ENCODE measurements around the gene SUN1. TPM values are rescaled to one million over a fixed set of nuclear protein-coding genes. Genes with fewer than 3 reads are reported as not detected.

SUN1 gene
- total RNA-seq, 2 donors from 2014 or later: 46.4 to 103 TPM

- Mint-ChIP-seq H3K27me3 (no peaks in the 10 kb centered on the region), H3K36me3 (ENCODE audit: low read depth) (peaks cover 53% of the 10 kb centered on the region), H3K4me1 (peaks cover 9% of the 10 kb centered on the region), H3K27ac (no peak overlapping the region), H3K4me3 (no peak overlapping the region), H3K9me3 (no peaks in the 10 kb centered on the region)
- ATAC-seq (replicated peaks): no peak
Observed at GRCh38 chr7:889391-889790, 57.1 kb downstream of the SUN1 start.

GRCh38 chr7:890868-891267, 58.6 kb downstream of the SUN1 start:
- H3K27me3 Mint-ChIP-seq: no peaks in the 10 kb centered on the region
- ATAC-seq (replicated peaks): no peak
- H3K27ac Mint-ChIP-seq: no peak overlapping the region
- H3K9me3 Mint-ChIP-seq: no peaks in the 10 kb centered on the region
- H3K4me1 Mint-ChIP-seq: peaks cover 9% of the 10 kb centered on the region
- peaks cover 67% of the 10 kb centered on the region for H3K36me3 Mint-ChIP-seq (ENCODE audit: low read depth)
- H3K4me3 Mint-ChIP-seq: no peak overlapping the region

GRCh38 chr7:891291-891690, 59.0 kb downstream of the SUN1 start:
- H3K4me3 Mint-ChIP-seq: no peak overlapping the region
- peaks cover 71% of the 10 kb centered on the region for H3K36me3 Mint-ChIP-seq (ENCODE audit: low read depth)
- peaks cover 9% of the 10 kb centered on the region for H3K4me1 Mint-ChIP-seq
- no peaks in the 10 kb centered on the region for H3K27me3 Mint-ChIP-seq
- H3K27ac Mint-ChIP-seq: no peak overlapping the region
- no peak for ATAC-seq (replicated peaks)
- no peaks in the 10 kb centered on the region for H3K9me3 Mint-ChIP-seq

- peaks cover 74% of the 10 kb centered on the region for H3K36me3 Mint-ChIP-seq (ENCODE audit: low read depth)
- H3K4me1 Mint-ChIP-seq: peaks cover 9% of the 10 kb centered on the region
- no peak overlapping the region for H3K27ac Mint-ChIP-seq
- no peaks in the 10 kb centered on the region for H3K9me3 Mint-ChIP-seq
- no peak overlapping the region for H3K4me3 Mint-ChIP-seq
- no peak for ATAC-seq (replicated peaks)
- no peaks in the 10 kb centered on the region for H3K27me3 Mint-ChIP-seq
Observed at GRCh38 chr7:891805-892204, 59.5 kb downstream of the SUN1 start.

- Mint-ChIP-seq H3K9me3 (no peaks in the 10 kb centered on the region), H3K4me1 (peaks cover 9% of the 10 kb centered on the region), H3K4me3 (no peak overlapping the region), H3K36me3 (ENCODE audit: low read depth) (peaks cover 66% of the 10 kb centered on the region), H3K27ac (no peak overlapping the region), H3K27me3 (no peaks in the 10 kb centered on the region)
- no peak for ATAC-seq (replicated peaks)
Observed at GRCh38 chr7:892648-893593, 60.6 kb downstream of the SUN1 start.

- ATAC-seq (replicated peaks): no peak
- Mint-ChIP-seq H3K27ac (no peak overlapping the region), H3K27me3 (no peaks in the 10 kb centered on the region), H3K4me1 (peaks cover 9% of the 10 kb centered on the region), H3K36me3 (ENCODE audit: low read depth) (peaks cover 60% of the 10 kb centered on the region), H3K4me3 (no peak overlapping the region), H3K9me3 (no peaks in the 10 kb centered on the region)
Observed at GRCh38 chr7:893686-894085, 61.4 kb downstream of the SUN1 start.

GRCh38 chr7:894164-894867, 62.0 kb downstream of the SUN1 start:
- Mint-ChIP-seq H3K4me1 (peaks cover 9% of the 10 kb centered on the region), H3K27ac (no peak overlapping the region), H3K36me3 (ENCODE audit: low read depth) (peaks cover 56% of the 10 kb centered on the region), H3K4me3 (no peak overlapping the region), H3K27me3 (no peaks in the 10 kb centered on the region), H3K9me3 (no peaks in the 10 kb centered on the region)
- ATAC-seq (replicated peaks): no peak

GRCh38 chr7:894927-895450, 62.7 kb downstream of the SUN1 start:
- Mint-ChIP-seq H3K9me3 (no peaks in the 10 kb centered on the region), H3K27ac (no peak overlapping the region), H3K4me3 (no peak overlapping the region), H3K4me1 (peaks cover 9% of the 10 kb centered on the region), H3K36me3 (ENCODE audit: low read depth) (peaks cover 56% of the 10 kb centered on the region), H3K27me3 (no peaks in the 10 kb centered on the region)
- no peak for ATAC-seq (replicated peaks)

- H3K27me3 Mint-ChIP-seq: no peaks in the 10 kb centered on the region
- H3K4me1 Mint-ChIP-seq: peaks cover 9% of the 10 kb centered on the region
- H3K4me3 Mint-ChIP-seq: no peak overlapping the region
- H3K27ac Mint-ChIP-seq: no peak overlapping the region
- no peaks in the 10 kb centered on the region for H3K9me3 Mint-ChIP-seq
- no peak for ATAC-seq (replicated peaks)
- H3K36me3 Mint-ChIP-seq (ENCODE audit: low read depth): peaks cover 52% of the 10 kb centered on the region
Observed at GRCh38 chr7:895451-896052, 63.3 kb downstream of the SUN1 start.

- Mint-ChIP-seq H3K4me3 (no peak overlapping the region), H3K27me3 (no peaks in the 10 kb centered on the region), H3K9me3 (no peaks in the 10 kb centered on the region), H3K4me1 (peaks cover 9% of the 10 kb centered on the region), H3K36me3 (ENCODE audit: low read depth) (peaks cover 46% of the 10 kb centered on the region), H3K27ac (no peak overlapping the region)
- no peak for ATAC-seq (replicated peaks)
Observed at GRCh38 chr7:896346-897075, 64.2 kb downstream of the SUN1 start.

- Mint-ChIP-seq H3K27me3 (no peaks in the 10 kb centered on the region), H3K4me3 (no peak overlapping the region), H3K4me1 (peaks cover 9% of the 10 kb centered on the region), H3K9me3 (no peaks in the 10 kb centered on the region), H3K27ac (no peak overlapping the region), H3K36me3 (ENCODE audit: low read depth) (peaks cover 44% of the 10 kb centered on the region)
- no peak for ATAC-seq (replicated peaks)
Observed at GRCh38 chr7:897086-897485, 64.8 kb downstream of the SUN1 start.

- no peak for ATAC-seq (replicated peaks)
- Mint-ChIP-seq H3K4me3 (no peak overlapping the region), H3K9me3 (no peaks in the 10 kb centered on the region), H3K27ac (no peak overlapping the region), H3K4me1 (peaks cover 2% of the 10 kb centered on the region), H3K36me3 (ENCODE audit: low read depth) (peaks cover 42% of the 10 kb centered on the region), H3K27me3 (no peaks in the 10 kb centered on the region)
Observed at GRCh38 chr7:897771-898376, 65.6 kb downstream of the SUN1 start.

GRCh38 chr7:898460-898854, 66.2 kb downstream of the SUN1 start:
- H3K4me3 Mint-ChIP-seq: no peak overlapping the region
- H3K27me3 Mint-ChIP-seq: no peaks in the 10 kb centered on the region

More at GRCh38 chr7:898460-898854, 66.2 kb downstream of the SUN1 start:
- no peak for ATAC-seq (replicated peaks)
- H3K9me3 Mint-ChIP-seq: no peaks in the 10 kb centered on the region
- no peaks in the 10 kb centered on the region for H3K4me1 Mint-ChIP-seq
- H3K36me3 Mint-ChIP-seq (ENCODE audit: low read depth): peaks cover 39% of the 10 kb centered on the region
- no peak overlapping the region for H3K27ac Mint-ChIP-seq

All from activated T-helper 17 cell treated with anti-CD3 and anti-CD28 coated beads, Interleukin-2, amount 50 U/mL, for 72 hours (primary cell).